COLO668 (cell line): ENCODE data around the gene GPR89A.
A peak's percentile ranks its signal among the peaks of the same experiment; 100 is the strongest.
"Not testable (repeated sequence)": the region's sequence is repeated elsewhere in the genome, so short reads cannot be mapped to it uniquely, and the experiment has no call there.

Source experiments
- DNase-seq: peaks from one replicate; lab custom pipeline; 2025; ENCODE audit not compliant: unreplicated experiment; lab: John Stamatoyannopoulos, UW

The GPR89A gene

DNA sequence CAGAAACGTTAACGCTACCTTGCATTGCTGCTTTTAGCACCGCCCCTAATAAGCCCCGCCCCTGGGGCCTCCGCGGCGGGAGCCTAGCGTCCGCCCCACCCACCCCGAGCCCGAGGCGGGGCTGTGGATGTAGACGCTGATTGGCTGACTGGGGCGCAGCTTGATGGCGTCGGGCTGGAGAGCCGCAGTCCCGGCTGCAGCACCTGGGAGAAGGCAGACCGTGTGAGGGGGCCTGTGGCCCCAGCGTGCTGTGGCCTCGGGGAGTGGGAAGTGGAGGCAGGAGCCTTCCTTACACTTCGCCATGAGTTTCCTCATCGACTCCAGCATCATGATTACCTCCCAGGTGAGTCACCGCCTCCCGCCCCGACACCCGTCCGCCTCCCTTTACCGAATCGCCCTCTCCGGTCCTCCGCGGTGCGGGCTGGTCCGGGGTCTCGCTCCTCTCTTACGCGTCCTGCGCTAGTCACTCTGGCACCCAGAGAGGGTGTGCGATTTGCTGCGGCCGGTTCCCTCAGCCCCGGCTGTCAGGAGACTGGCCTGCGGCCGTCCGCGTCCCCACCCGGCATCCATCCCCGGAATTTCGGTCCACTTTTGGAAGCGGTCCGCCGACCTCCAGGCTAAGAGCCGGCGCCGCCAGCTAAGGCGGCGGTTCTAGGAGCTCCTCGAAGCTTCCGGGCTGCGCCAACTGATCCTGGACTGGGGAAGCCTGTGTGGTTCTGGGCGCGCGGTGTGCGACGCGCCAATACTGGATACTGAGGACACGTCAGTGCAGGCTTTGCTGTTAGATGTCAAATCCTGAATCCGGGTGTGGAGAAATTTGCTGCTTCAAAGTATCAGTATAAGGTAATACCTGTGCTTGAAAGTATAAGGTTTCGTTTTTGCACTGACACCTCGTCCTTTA, at the start of gene GPR89A:
TSS of gene GPR89A (plus strand) at position 156 of the 901 bp plus-strand sequence. CDS start at position 302, 146 bp downstream.
- DNase-seq, result peak; percentile 96

DNA sequence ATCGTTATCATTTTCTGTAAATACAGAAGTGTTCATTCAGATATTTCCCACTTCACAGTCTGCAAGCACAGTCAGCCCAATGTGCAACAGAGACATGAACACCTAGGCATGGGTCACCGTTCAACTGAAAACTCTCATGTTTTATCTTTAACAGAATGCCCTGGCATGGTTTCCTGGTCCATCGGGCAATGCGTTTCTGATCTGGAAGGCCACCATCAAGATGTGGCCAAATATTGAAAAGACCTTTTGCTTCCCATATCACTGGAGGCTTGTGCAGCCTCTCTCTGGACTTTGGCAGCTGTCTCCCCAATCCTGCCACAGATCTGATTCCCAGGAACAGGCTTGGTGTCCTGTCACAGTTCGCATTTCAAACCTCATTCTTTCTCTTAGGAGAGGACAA, 21.0 kb upstream of the GPR89A start:
- DNase-seq, result not testable (repeated sequence)

GRCh38 chr1:145590806-145591205, 17.0 kb upstream of the GPR89A start:
- not testable (repeated sequence) for DNase-seq

- not testable (repeated sequence) for DNase-seq
Measured at GRCh38 chr1:145592347-145592746, 15.4 kb upstream of the GPR89A start.

DNA sequence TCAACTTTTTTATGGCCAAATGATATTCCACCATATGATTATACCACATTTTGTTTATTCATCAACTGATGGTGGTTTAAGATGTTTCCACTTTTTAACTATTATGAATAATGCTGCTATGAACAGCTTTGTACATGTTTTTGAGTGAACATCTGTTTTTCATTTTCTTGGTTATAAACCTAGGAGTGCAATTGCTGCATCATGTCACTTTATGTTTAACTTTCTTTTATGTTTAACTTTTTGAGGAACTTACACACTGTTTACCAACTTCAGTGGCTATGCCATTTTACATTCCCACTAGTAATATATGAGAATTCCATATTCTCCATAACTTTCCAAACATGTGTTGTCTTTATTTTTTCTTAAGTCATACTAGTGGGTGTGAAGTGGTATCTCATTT, 12.4 kb upstream of the GPR89A start:
- not testable (repeated sequence) for DNase-seq

DNA sequence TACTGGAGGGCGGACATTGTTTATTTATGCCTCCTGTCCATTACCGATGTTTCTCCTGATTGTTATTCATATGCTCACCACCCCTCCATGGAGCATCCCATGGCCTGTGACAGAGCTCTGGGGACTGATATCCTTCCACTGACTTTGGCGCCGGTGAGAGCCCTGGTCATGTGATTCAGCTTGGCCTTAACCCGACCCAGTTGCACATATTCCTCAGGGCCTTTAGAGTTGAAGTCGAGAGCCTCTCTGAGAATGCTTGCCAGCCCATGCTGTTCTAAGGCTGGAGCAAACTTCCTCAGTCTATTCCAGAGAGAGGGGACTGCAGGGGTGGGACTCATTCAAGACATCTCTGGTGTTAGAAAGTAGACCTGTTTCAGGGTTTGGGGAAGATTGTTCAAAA, 11.6 kb upstream of the GPR89A start:
- DNase-seq, result not testable (repeated sequence)

GRCh38 chr1:145599426-145599825, 8.4 kb upstream of the GPR89A start:
- DNase-seq, result not testable (repeated sequence)

- no peak for DNase-seq
Measured at GRCh38 chr1:145601593-145601992, 6.2 kb upstream of the GPR89A start.

GRCh38 chr1:145606840-145607239, 948 bp upstream of the GPR89A start:
- not testable (repeated sequence) for DNase-seq

DNA sequence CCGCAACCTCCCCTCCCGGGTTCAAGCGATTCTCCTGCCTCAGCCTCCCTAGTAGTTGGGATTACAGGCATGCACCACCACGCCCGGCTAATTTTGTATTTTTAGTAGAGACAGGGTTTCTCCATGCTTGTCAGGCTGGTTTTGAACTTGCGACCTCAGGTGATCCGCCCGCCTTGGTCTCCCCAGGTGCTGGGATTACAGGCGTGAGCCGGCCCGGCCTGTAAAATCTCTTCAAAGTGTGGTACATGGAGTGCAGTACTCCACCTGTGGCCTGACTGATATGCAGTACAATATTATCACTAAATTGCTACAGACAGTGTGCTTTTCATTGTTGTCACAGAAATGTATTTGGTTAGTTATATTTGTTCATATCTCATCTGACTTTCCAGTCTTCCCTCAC, 499 bp upstream of the GPR89A start:
- not testable (repeated sequence) for DNase-seq

DNA sequence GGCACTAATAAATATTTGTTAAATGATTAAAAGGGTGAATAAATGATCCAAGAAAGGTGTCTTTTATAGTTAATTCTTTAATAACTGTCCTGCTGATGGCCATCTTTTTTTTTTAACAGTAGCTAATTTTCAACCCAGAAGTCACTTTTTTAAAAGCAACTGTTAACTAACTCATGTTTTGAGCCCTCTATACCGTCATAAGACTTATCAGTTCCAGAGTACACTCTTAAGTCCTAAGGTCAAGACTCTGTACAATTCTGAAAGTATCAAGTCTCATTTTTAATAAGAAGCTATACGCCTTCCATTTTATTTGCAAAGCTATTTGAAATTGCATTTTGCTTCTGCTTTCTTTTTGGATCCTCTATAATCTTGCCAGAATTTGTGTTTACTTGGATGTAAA, 3.0 kb downstream of the GPR89A start:
- DNase-seq, result not testable (repeated sequence)

- DNase-seq, result not testable (repeated sequence)
Measured at GRCh38 chr1:145620073-145620472, 12.3 kb downstream of the GPR89A start.

GRCh38 chr1:145622177-145622576, 14.4 kb downstream of the GPR89A start:
- not testable (repeated sequence) for DNase-seq

DNA sequence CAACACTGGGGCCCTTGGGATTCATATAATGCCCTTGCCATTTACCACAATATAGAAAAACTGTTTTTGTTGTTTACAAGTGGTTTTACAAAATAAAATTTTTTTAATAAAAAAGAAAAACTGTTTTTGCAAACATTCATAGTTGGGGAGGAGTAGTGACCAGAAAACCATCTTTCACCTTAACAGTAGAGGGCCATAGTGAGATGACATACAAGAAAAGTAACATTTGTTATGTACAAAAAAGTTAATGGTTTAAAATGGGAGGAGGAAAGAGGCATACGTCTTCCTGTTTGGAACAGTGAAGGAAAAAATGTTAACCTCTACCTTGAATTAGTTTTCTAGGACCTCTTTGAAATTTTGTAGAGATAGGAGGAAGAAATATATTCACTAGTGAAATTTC, 28.4 kb downstream of the GPR89A start:
- DNase-seq, result not testable (repeated sequence)

- not testable (repeated sequence) for DNase-seq
Measured at GRCh38 chr1:145641886-145642285, 34.1 kb downstream of the GPR89A start.

DNA sequence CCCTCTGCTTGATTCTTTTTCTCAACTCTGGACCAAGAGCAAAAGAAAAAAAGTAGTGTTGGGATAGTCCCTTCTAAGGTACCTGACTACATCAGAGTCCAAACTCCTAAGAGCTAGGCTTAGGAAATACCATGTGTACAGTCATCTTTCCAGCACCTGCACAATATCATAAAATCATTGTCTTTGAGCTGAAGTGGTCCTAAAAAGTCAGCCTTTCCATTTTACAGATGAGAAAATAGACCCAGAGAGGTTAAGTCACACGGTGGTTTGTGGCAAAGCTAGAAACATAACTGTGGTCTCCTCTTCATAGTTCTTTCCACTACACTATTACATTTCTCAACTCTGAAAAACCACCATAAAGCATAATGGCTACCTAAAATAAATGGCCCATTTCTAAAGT, 36.2 kb downstream of the GPR89A start:
- DNase-seq, result not testable (repeated sequence)

GRCh38 chr1:145656245-145656943, 48.6 kb downstream of the GPR89A start:
- DNase-seq, result not testable (repeated sequence)

DNA sequence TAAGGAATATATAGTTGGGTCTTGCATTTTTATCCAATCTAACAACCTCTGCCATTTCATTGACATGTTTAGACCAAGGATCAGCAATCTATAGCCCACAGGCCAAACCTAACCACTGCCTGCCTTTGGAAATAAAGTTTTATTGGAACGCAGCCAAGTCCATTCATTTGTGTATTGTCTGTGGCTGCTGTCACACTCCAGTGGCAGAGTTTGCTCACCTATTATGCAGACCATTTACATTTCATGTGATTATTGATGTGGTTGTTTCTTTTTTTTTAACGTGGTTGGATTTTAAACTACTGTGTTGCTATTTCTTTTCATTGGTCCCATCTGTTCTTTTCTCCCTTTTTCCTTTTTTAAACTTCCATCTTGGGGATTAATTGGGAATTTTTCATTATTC, 54.7 kb downstream of the GPR89A start:
- DNase-seq, result peak; percentile 46

DNA sequence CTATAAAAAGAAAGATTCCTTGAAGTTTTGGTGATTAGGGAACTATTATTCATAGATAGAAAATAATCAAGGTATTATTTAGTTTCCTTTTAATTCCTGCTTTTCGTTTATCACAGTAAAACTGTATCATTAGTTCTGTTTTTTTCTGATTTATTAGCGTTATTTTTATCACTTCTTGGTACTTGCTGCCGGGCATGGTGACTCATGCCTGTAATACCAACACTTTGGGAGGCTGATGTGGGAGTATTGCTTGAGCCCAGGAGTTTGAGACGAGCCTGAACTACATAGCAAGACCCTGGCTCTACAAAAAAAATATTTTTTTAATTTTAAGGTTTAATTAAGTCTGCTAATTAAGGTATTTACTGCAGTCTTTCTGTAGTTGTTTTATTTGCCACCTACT, 57.2 kb downstream of the GPR89A start:
- DNase-seq, result not testable (repeated sequence)

GRCh38 chr1:145670995-145671745, 63.4 kb downstream of the GPR89A start:
- DNase-seq, result not testable (repeated sequence)

DNA sequence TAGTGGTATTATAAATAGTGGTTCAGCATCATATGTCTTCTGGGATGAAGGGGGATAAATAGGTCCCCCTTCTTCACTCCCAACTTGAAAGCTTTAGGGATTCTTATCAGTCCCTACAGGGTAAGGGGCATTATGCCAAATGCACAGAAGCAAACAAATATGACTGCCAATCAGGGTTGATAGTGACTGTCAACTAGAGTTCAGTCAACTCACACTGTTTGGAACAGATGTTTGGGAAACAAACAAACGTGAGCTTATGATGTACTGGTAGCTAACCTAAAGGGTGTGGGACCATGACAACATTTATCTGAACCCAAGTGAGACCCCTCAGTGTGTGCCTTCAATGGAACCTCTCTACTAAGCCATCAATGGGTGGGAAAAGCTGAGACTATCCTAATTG, 65.4 kb downstream of the GPR89A start:
- not testable (repeated sequence) for DNase-seq
